ENCODE results near the gene IFT172. TPM values are rescaled to one million over a fixed set of nuclear protein-coding genes. Genes with fewer than 3 reads are reported as not detected.
A peak's percentile ranks its signal among the peaks of the same experiment; 100 is the strongest.

The IFT172 gene
- total and polyA plus RNA-seq, 2 of the 4 experiments (the other 2 are of a cell fraction), result 18.8 to 25.5 TPM

DNA sequence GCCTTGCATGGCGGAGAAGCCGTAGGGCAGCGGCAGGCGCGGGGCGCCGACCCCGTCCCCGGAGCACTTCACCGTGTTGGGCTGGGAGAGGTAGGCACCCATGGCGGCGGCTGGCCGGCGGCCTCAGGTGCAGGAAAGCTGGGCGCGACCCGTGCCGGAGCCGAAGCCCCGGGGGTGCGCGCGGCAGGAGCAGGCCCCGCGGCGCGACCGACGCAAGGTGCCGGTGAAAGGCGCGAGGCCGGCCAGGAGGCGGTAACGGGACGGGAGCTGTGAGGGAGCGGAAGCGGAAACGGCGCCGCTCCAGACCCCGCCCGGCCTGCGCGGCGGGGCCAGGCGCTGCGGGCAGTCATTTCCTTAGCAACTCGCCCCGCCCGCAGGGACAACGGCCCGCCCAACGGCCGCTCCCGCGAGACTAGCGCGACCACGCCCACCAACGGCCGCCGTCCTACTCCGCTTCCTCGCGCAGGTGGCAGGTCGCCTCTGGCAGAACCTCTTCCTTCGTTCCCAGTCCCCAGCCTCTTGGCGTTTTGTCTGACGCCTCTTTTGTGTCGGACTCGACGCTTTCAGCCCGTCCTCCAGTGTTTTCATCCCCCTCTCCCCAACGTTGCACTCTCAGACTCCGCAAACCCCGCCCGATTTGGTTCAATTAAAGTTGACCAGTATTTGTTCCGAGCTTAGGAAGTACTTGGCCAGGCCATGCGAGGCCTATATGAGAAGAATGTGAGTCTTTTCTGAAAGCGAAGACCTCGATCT is 80.0 kb downstream of the IFT172 start, which contains the start of gene PPM1G:
PPM1G (minus strand) TSS at position 271 of the 753 bp plus-strand sequence; CDS start at position 102, 169 bp downstream.
- ChIA-PET POLR2A (ENCODE audit: unreplicated experiment) (interaction anchor here (0.5 to 1.0 kb wide), 2 partner anchors 10 to 19 kb away, joined by 3 read pairs; partner anchors contain the start of gene NRBP1), CTCF (interaction anchor here (1.2 to 1.3 kb wide), 2 partner anchors 13 to 21 kb away, joined by 3 to 6 read pairs; no protein-coding TSS in a partner anchor)
- Histone ChIP-seq H3K18ac (ENCODE audit: low read depth, low read length) (peak within 1 kb of the TSS; percentile 20; the same call in 1 of the 2 replicates), H3K56ac (ENCODE audit: extremely low read depth, insufficient read depth, low read length) (peak within 1 kb of the TSS; percentile 71), H3K4me1 (ENCODE audit: control insufficient read depth, insufficient read depth, low read length) (0 out of 2 replicates have a peak, but pooled peaks cover 2% of the 10 kb centered on the region), H3K4ac (ENCODE audit: low read depth, low read length) (peak within 1 kb of the TSS; percentile 76), H4K5ac (ENCODE audit: low read depth, low read length) (peak within 1 kb of the TSS; percentile 64), H3K36me3 (ENCODE audit: control insufficient read depth, insufficient read depth, low read length) (peaks cover 3% of the 10 kb centered on the region; the same call in 1 of the 2 replicates), H4K91ac (ENCODE audit: insufficient read depth, low read depth, low read length) (peak within 1 kb of the TSS; percentile 80), H4K8ac (ENCODE audit: low read depth in 2 of 2, low read length in 2 of 2) (peak within 1 kb of the TSS; percentile 93 to 95), H2AK5ac (ENCODE audit: low read depth, low read length) (peak within 1 kb of the TSS; percentile 88), H2AK9ac (replicated peaks; ENCODE audit: low read depth, low read length, poor library complexity) (peak within 1 kb of the TSS; percentile 95), H2BK20ac (ENCODE audit: low read depth, low read length) (no peak within 1 kb of the TSS), H2BK5ac (ENCODE audit: low read depth, low read length, poor library complexity, severe bottlenecking) (peak within 1 kb of the TSS; percentile 36), H4K20me1 (ENCODE audit: insufficient read depth, low read length) (peaks cover 8% of the 10 kb centered on the region), H3K27ac (ENCODE audit: insufficient read depth, low read length) (peak within 1 kb of the TSS; percentile 71), H3K79me1 (ENCODE audit: low read depth in 1 of 2, low read length in 2 of 2) (peaks cover 0 to 18% of the 10 kb centered on the region in 2 experiments; a peak in 2 of 4 replicates), H2BK15ac (ENCODE audit: low read depth, low read length) (no peak within 1 kb of the TSS), H3K23ac (ENCODE audit: low read depth, low read length) (peak within 1 kb of the TSS; percentile 61), H2AFZ (replicated peaks; ENCODE audit: low read length, poor library complexity) (peak within 1 kb of the TSS; percentile 97), H3K4me2 (ENCODE audit: low read depth, low read length) (peak within 1 kb of the TSS; percentile 99), H3K14ac (replicated peaks; ENCODE audit: low read depth, low read length) (peak within 1 kb of the TSS; percentile 71), H3K9me1 (ENCODE audit: insufficient read depth, low read length) (peaks cover 4% of the 10 kb centered on the region; the same call in 1 of the 2 replicates), H2BK120ac (ENCODE audit: low read depth, low read length) (0 out of 2 replicates have a peak within 1 kb of the TSS, but pooled peaks have one; percentile 6), H3K4me3 (ENCODE audit: insufficient read depth, low read depth, low read length) (peak within 1 kb of the TSS; percentile 63), H3K27me3 (ENCODE audit: control insufficient read depth, insufficient read depth, low read length) (no peaks in the 10 kb centered on the region), H3K9me3 (ENCODE audit: control insufficient read depth, insufficient read depth, low read length) (no peaks in the 10 kb centered on the region), H3K9ac (ENCODE audit: low read depth, low read length) (peak within 1 kb of the TSS; percentile 78)
- peak; percentile 88 for DNase-seq
- peak; percentile 97 for ATAC-seq (ENCODE audit: low read depth)
- in situ Hi-C loops (cut with MboI; ENCODE audit: low sequenced_read_pairs) (no loop called here), dilution Hi-C loops (cut with HindIII; ENCODE audit: low sequenced_read_pairs, unreplicated experiment) (no loop called here), intact Hi-C loops (cut with micrococcal nuclease) (loop anchor here (1.0 to 10.0 kb wide), 4 partner anchors 19 to 273 kb away; partner anchors contain the start of genes CCDC121, GPN1, NRBP1 and SLC4A1AP)
- TF ChIP-seq POLR2A (IDR thresholded peaks at IDR 0.05; ENCODE audit: low read depth, low read length), result peak; percentile 51; the same call in 1 of the 2 replicates
- peak; percentile 73; the same call in 1 of the 2 replicates for TF ChIP-seq MXI1 (IDR thresholded peaks at IDR 0.05; ENCODE audit: borderline replicate concordance, low read depth, low read length)
- no peak for TF ChIP-seq CEBPB (IDR thresholded peaks at IDR 0.05; ENCODE audit: low read depth, low read length)
- TF ChIP-seq MAZ (IDR thresholded peaks at IDR 0.05; ENCODE audit: borderline replicate concordance, low read depth, low read length), result peak; percentile 92
- WGBS, 2 experiments (ENCODE audit: extremely low coverage in 2 of 2, insufficient read length in 1 of 2), result 3% methylated on average over 51 of the region's 82 CpGs; no CpG with 5 or more reads in 1 of the 2 experiments
- no TSS peak for BruUV-seq (replicated peaks)
